Kidney (tissue), 14 donors: ENCODE data around the gene SEMA5B. TPM values are rescaled to one million over a fixed set of nuclear protein-coding genes. Genes with fewer than 3 reads are reported as not detected.
A peak's percentile ranks its signal among the peaks of the same experiment; 100 is the strongest.

Experiments
- DNase-seq, 5 donors: peaks; one replicate each; pipeline ENCODE4 v3.0.0-alpha.2; 2013 to 2020
- FAIRE-seq: peaks from 2 replicates; lab custom pipeline; 2012; peaks lifted over from hg19 to GRCh38; lab: Jason Lieb, UNC
- H3K27ac ChIP-seq, 2 donors: one replicate each; pipeline ENCODE4 v1.7.0; 2013; ENCODE audit warnings: low read depth in 2 of 2, low read length in 2 of 2, inconsistent platforms in 1 of 2
- H3K27me3 ChIP-seq: one replicate; pipeline ENCODE4 v1.7.1; 2013; ENCODE audit warnings: low read length, inconsistent platforms; ENCODE audit not compliant: control insufficient read depth, insufficient read depth
- H3K36me3 ChIP-seq, 3 donors: one replicate each; pipeline versions ENCODE4 v1.7.0 to v1.7.1; 2013; ENCODE audit warnings: low read length in 3 of 3, control low read depth in 1 of 3, inconsistent platforms in 1 of 3; ENCODE audit not compliant: insufficient read depth in 3 of 3, control insufficient read depth in 2 of 3
- H3K4me1 ChIP-seq, 3 donors: one replicate each; pipeline versions ENCODE4 v1.7.0 to v1.7.1; 2013; ENCODE audit warnings: low read length in 3 of 3, inconsistent platforms in 1 of 3, low read depth in 1 of 3; ENCODE audit not compliant: control insufficient read depth in 2 of 3, insufficient read depth in 2 of 3
- H3K4me3 ChIP-seq, 3 donors: one replicate each; pipeline versions ENCODE4 v1.7.0 to v1.8.1; 2013; ENCODE audit warnings: low read length in 3 of 3, control low read depth in 1 of 3, inconsistent platforms in 1 of 3
- H3K9ac ChIP-seq, 3 donors: one replicate each; pipeline versions ENCODE4 v1.7.0 to v1.7.1; 2013; ENCODE audit warnings: low read length in 3 of 3, control low read depth in 1 of 3, inconsistent platforms in 1 of 3
- H3K9me3 ChIP-seq, 3 donors: one replicate each; pipeline versions ENCODE4 v1.7.0 to v1.7.1; 2013; ENCODE audit warnings: low read length in 3 of 3, control low read depth in 1 of 3, inconsistent platforms in 1 of 3; ENCODE audit not compliant: control insufficient read depth in 2 of 3, insufficient read depth in 1 of 3
- CTCF ChIP-seq: IDR thresholded peaks from 3 replicates; pipeline ENCODE4 v1.5.1; 2012; ENCODE audit warnings: mild to moderate bottlenecking, moderate library complexity, borderline replicate concordance; ENCODE audit not compliant: insufficient read depth; ENCODE audit errors: extremely low read depth
- intact Hi-C: fragments of 100-400 bp; cut with DNase I; formaldehyde crosslinking; loops from one replicate; pipeline ENCODE4 v1.11.1; 2022
- polyA plus RNA-seq: library from polyadenylated mRNA; stranded (reverse); fragments of 350-450 nt; fragmentation: Illumina TruSeq; extraction: RNeasy Lipid Tissue Mini Kit (QIAGEN cat#74804); gene quantifications from one replicate; pipeline ENCODE4 v1.2.3, GENCODE V29; 2014; ENCODE audit warnings: low read depth, low replicate concordance; ENCODE audit not compliant: insufficient read depth
- total RNA-seq: library from RNA; stranded (reverse); fragmentation: NEBNext Ultra II Directional; extraction: Animal tissue kit (Norgen Biotek cat#: 25700); gene quantifications from one replicate; pipeline ENCODE4 v1.2.1, GENCODE V29; 2021
- donor health status: control.
- donor health status: control.
- donor health status: control.
- donor health status: control.
- donor health status: control.
- donor health status: DM: yes; HTN: yes; CAD: no.
- donor health status: Normal renal cell carcinoma (clear cell type).

The SEMA5B gene
- total and polyA plus RNA-seq, 2 donors from 2014 or later, result 6.6 to 8.4 TPM

- intact Hi-C loops, result no loop called here
- Histone ChIP-seq H3K36me3 (no peaks in the 10 kb centered on the region), H3K27me3 (no peaks in the 10 kb centered on the region), H3K9ac (no peak overlapping the region), H3K9me3 (no peaks in the 10 kb centered on the region), H3K4me1 (peaks cover 0 to 6% (median 2%) of the 10 kb centered on the region in 3 donors), H3K27ac (no peak overlapping the region), H3K4me3 (no peak overlapping the region)
- DNase-seq (no peak), FAIRE-seq (no peak)
- TF ChIP-seq CTCF, result no peak
These were observed 66.9 kb downstream of the SEMA5B start for GRCh38 chr3:122960652-122961051.

GRCh38 chr3:122959339-122959738, 68.2 kb downstream of the SEMA5B start:
- no peak for TF ChIP-seq CTCF
- no peaks in the 10 kb centered on the region for H3K36me3 ChIP-seq
- peaks cover 0 to 6% (median 2%) of the 10 kb centered on the region in 3 donors for H3K4me1 ChIP-seq
- no peak overlapping the region for H3K4me3 ChIP-seq
- DNase-seq (no peak), FAIRE-seq (no peak)
- H3K9me3 ChIP-seq, result no peaks in the 10 kb centered on the region
- H3K9ac ChIP-seq, result no peak overlapping the region
- intact Hi-C loops, result no loop called here
- H3K27me3 ChIP-seq, result no peaks in the 10 kb centered on the region
- H3K27ac ChIP-seq, result no peak overlapping the region

DNA sequence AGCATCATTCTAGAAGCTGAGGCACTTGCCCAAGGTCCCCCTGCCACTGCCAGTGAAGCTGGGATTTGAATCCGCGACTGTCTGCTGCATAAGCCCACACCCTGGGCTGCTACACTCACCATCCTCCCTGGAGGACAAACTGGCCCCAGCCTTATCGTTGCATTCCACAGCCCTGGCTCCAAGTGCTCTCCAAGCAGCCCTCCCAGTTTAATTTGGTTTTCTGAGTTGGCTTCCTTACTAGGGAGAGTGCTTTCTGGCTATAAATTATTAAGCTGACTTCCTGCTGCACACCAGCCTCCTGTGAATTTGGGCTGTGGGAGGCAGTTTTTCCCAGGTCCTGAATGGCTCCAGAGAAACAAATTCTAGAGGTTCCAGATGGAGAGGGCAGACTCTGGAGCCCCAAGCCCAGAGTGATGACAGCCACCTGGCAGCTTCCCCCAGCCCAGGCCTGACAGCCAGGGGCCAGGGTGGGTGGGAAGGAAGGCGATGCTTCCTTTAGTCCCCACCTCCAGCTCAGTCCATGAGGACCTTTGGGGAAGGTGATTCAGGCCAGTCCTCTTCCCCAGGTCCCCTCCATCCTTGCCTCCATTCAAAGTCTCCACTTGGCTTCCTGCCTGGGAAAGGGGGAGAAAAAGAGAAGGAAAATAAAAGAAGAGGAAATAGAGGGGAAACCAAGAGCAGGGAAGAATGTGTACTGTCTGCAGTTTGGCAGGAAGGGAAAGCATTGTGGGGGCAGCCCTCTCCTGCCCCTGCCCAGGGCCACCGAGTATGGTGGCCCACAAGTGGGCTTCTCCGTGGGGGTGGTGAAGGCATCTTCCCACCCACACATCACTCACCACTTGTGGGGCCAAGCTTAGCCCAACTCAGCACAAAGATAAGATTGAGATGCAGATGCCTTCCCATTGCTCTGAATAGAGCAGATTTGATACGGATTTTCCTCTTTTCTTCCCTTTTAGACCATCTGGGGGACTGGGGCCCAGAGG, 69.6 kb downstream of the SEMA5B start:
- no peak for FAIRE-seq
- Histone ChIP-seq H3K4me1 (peaks cover 0 to 6% (median 2%) of the 10 kb centered on the region in 3 donors), H3K27ac (no peak overlapping the region), H3K9ac (no peak overlapping the region), H3K27me3 (no peaks in the 10 kb centered on the region), H3K9me3 (no peaks in the 10 kb centered on the region), H3K4me3 (no peak overlapping the region), H3K36me3 (no peaks in the 10 kb centered on the region)
- intact Hi-C loops, result no loop called here
- TF ChIP-seq CTCF, result no peak
- DNase-seq, result peak in 4 of 5 donors; percentile 60 to 89 (median 78)
